H9 (cell line): Measurements from ENCODE around the gene CFP. TPM values are rescaled to one million over a fixed set of nuclear protein-coding genes. Genes with fewer than 3 reads are reported as not detected.

Source experiments
- DNase-seq: peaks from one replicate; pipeline ENCODE4 v3.0.0-alpha.2; 2017
- H2AFZ ChIP-seq: one replicate; pipeline ENCODE4 v1.6.1; 2013; ENCODE audit warnings: mild to moderate bottlenecking, low read length, control low read depth, moderate library complexity
- H2AK5ac ChIP-seq: 2 replicates; pipeline ENCODE4 v1.6.1; 2013; ENCODE audit warnings: low read length, control low read depth, mixed read lengths; ENCODE audit not compliant: insufficient read length
- H2BK120ac ChIP-seq: one replicate; pipeline ENCODE4 v1.6.1; 2013; ENCODE audit warnings: low read depth, mild to moderate bottlenecking, low read length, control low read depth, inconsistent platforms; ENCODE audit not compliant: poor library complexity, severe bottlenecking
- H2BK12ac ChIP-seq: 2 replicates; pipeline ENCODE4 v1.6.1; 2013; ENCODE audit warnings: low read length, control low read depth, mixed read lengths, low read depth; ENCODE audit not compliant: insufficient read length
- H2BK15ac ChIP-seq: 2 replicates; pipeline ENCODE4 v1.6.1; 2013; ENCODE audit warnings: low read depth, low read length, control low read depth
- H2BK20ac ChIP-seq: one replicate; pipeline ENCODE4 v1.6.1; 2013; ENCODE audit warnings: low read depth, mild to moderate bottlenecking, low read length, control low read depth, inconsistent platforms; ENCODE audit not compliant: poor library complexity, severe bottlenecking
- H2BK5ac ChIP-seq: 2 replicates; pipeline ENCODE4 v1.6.1; 2013; ENCODE audit warnings: low read length, control low read depth, mixed read lengths; ENCODE audit not compliant: insufficient read length
- H3K14ac ChIP-seq: 2 replicates; pipeline ENCODE4 v1.6.1; 2013; ENCODE audit warnings: low read length, control low read depth; ENCODE audit not compliant: insufficient read depth
- H3K18ac ChIP-seq: 2 replicates; pipeline ENCODE4 v1.6.1; 2013; ENCODE audit warnings: low read depth, mild to moderate bottlenecking, mixed read lengths, low read length, control low read depth; ENCODE audit not compliant: insufficient read length
- H3K23ac ChIP-seq: 2 replicates; pipeline ENCODE4 v1.6.1; 2013; ENCODE audit warnings: low read length, control low read depth, mixed read lengths, low read depth; ENCODE audit not compliant: insufficient read length
- H3K23me2 ChIP-seq: 2 replicates; pipeline ENCODE4 v1.6.1; 2013; ENCODE audit warnings: low read depth, mild to moderate bottlenecking, mixed read lengths, low read length, control low read depth; ENCODE audit not compliant: insufficient read length, poor library complexity, severe bottlenecking
- H3K27ac ChIP-seq: 2 replicates; pipeline ENCODE4 v1.5.1; 2013; ENCODE audit warnings: low read length, control low read depth, mixed read lengths, low read depth; ENCODE audit not compliant: insufficient read length
- H3K27me3 ChIP-seq: 2 replicates; pipeline ENCODE4 v1.6.1; 2013; ENCODE audit warnings: low read length, control low read depth, inconsistent platforms; ENCODE audit not compliant: insufficient read depth
- H3K4ac ChIP-seq: 2 replicates; pipeline ENCODE4 v1.6.1; 2013; ENCODE audit warnings: low read depth, mild to moderate bottlenecking, control low read depth, inconsistent platforms, low read length, moderate library complexity
- H3K4me1 ChIP-seq: 2 replicates; pipeline ENCODE4 v1.6.1; 2013; ENCODE audit warnings: low read length, control low read depth, inconsistent platforms; ENCODE audit not compliant: insufficient read depth
- H3K4me2 ChIP-seq: 2 replicates; pipeline ENCODE4 v1.6.1; 2013; ENCODE audit warnings: low read length, control low read depth, mixed read lengths; ENCODE audit not compliant: insufficient read length, insufficient read depth
- H3K56ac ChIP-seq: 2 replicates; pipeline ENCODE4 v1.6.1; 2013; ENCODE audit warnings: low read depth, mild to moderate bottlenecking, mixed read lengths, low read length, control low read depth; ENCODE audit not compliant: insufficient read length
- H3K79me1 ChIP-seq: 2 replicates; pipeline ENCODE4 v1.6.1; 2013; ENCODE audit warnings: low read depth, mild to moderate bottlenecking, moderate library complexity, low read length, control low read depth, inconsistent platforms; ENCODE audit not compliant: insufficient read depth, poor library complexity, severe bottlenecking
- H3K79me2 ChIP-seq: 2 replicates; pipeline ENCODE4 v1.6.1; 2013; ENCODE audit warnings: low read length, control low read depth, inconsistent platforms; ENCODE audit not compliant: insufficient read depth
- H3K9ac ChIP-seq: 2 replicates; pipeline ENCODE4 v1.6.1; 2013; ENCODE audit warnings: low read length, control low read depth, mixed read lengths; ENCODE audit not compliant: insufficient read length; ENCODE audit errors: extremely low read depth
- H3K9me3 ChIP-seq: one replicate; pipeline ENCODE4 v1.6.1; 2013; ENCODE audit warnings: low read depth, low read length, inconsistent platforms; ENCODE audit not compliant: control insufficient read depth
- H3T11ph ChIP-seq: one replicate; pipeline ENCODE4 v1.6.1; 2013; ENCODE audit warnings: mild to moderate bottlenecking, low read length, control low read depth, inconsistent platforms
- H4K20me1 ChIP-seq: one replicate; pipeline ENCODE4 v1.6.1; 2013; ENCODE audit not compliant: control insufficient read depth, insufficient read length, insufficient read depth
- H4K5ac ChIP-seq: 2 replicates; pipeline ENCODE4 v1.6.1; 2013; ENCODE audit warnings: low read depth, mild to moderate bottlenecking, mixed read lengths, low read length, control low read depth; ENCODE audit not compliant: insufficient read length
- H4K8ac ChIP-seq: replicated peaks from 2 replicates; pipeline ENCODE4 v1.6.1; 2013; ENCODE audit warnings: low read length, control low read depth, mixed read lengths, low read depth; ENCODE audit not compliant: insufficient read length
- H4K91ac ChIP-seq: 2 replicates; pipeline ENCODE4 v1.6.1; 2013; ENCODE audit warnings: low read depth, mild to moderate bottlenecking, moderate library complexity, mixed read lengths, low read length, control low read depth; ENCODE audit not compliant: insufficient read length
- H3K27ac Mint-ChIP-seq, 3 experiments: 2 replicates in 2 of 3; 3 replicates in 1 of 3; pipeline ENCODE4 v1.8.0; 2020 to 2021; ENCODE audit warnings: mixed read lengths in 3 of 3, mild to moderate bottlenecking in 1 of 3, moderate library complexity in 1 of 3
- H3K27me3 Mint-ChIP-seq: 2 replicates; pipeline ENCODE4 v1.8.0; 2021; ENCODE audit warnings: low read depth, mild to moderate bottlenecking, moderate library complexity, mixed read lengths
- H3K36me3 Mint-ChIP-seq, 3 experiments: 2 replicates in 2 of 3; 3 replicates in 1 of 3; pipeline ENCODE4 v1.8.0; 2020 to 2021; ENCODE audit warnings: low read depth in 3 of 3, mixed read lengths in 3 of 3; ENCODE audit not compliant: insufficient read depth in 1 of 3
- H3K4me1 Mint-ChIP-seq, 2 experiments: 2 replicates each; pipeline ENCODE4 v1.8.0; 2020; ENCODE audit warnings: mixed read lengths in 2 of 2
- H3K4me3 Mint-ChIP-seq, 2 experiments: 2 replicates in 1 of 2; 3 replicates in 1 of 2; pipeline ENCODE4 v1.8.0; 2020 to 2021; ENCODE audit warnings: mild to moderate bottlenecking in 2 of 2, mixed read lengths in 2 of 2, moderate library complexity in 1 of 2
- H3K9me3 Mint-ChIP-seq, 2 experiments: 2 replicates in 1 of 2; 3 replicates in 1 of 2; pipeline ENCODE4 v1.8.0; 2020; ENCODE audit warnings: mild to moderate bottlenecking in 2 of 2, mixed read lengths in 2 of 2, moderate library complexity in 1 of 2
- WGBS: extraction: QIAGEN DNeasy Blood & Tissue Kit; methylation state at CpG from one replicate; pipeline ENCODE4 v1.1.7; 2013; ENCODE audit warnings: missing lambda C conversion rate, low lambda C conversion rate, mixed read lengths; ENCODE audit not compliant: insufficient read length; ENCODE audit errors: extremely low coverage; 5-methylcytosine and 5-hydroxymethylcytosine counted together
- total RNA-seq: library from RNA; stranded (reverse); gene quantifications from 2 replicates; pipeline ENCODE4 v1.2.1, GENCODE V29; 2021
- TF ChIP-seq, protein P1 (sequence below): fragments of 200-600 bp; sonication (generic); conservative IDR thresholded peaks from 3 replicates; pipeline ENCODE4 v1.8.0; 2021; ENCODE audit warnings: antibody characterized with exemption, mild to moderate bottlenecking

CFP gene
- total RNA-seq, 1 experiment from 2014 or later, result 2.3 TPM

DNA sequence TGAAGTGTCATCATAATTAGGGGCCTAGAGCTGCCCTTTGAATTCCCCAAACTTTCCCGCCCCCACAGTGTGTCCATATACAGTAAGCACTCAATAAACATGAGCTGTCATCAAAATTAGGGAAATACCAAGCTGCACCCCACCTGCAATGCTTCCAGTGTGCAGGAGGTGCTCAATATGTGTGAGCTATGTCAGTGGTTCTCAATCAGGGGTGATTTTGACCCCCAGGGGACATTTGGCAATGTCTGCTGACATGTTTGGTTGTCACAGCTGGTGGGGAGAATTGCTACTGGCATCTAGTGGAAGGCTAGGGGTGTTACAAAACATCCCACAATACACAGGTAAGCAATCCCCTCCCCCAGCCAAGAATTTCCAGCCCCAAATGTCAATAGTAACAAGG is 748 bp downstream of the CFP start:
- Histone ChIP-seq H3K9me3 (peaks cover 54% of the 10 kb centered on the region), H3K4ac (no peak overlapping the region), H3K4me2 (no peak overlapping the region), H2AK5ac (no peak overlapping the region), H2BK120ac (no peak overlapping the region), H3K18ac (no peak overlapping the region), H3K56ac (no peak overlapping the region), H3K23ac (no peak overlapping the region), H2BK12ac (no peak overlapping the region), H3K79me1 (no peaks in the 10 kb centered on the region), H3K79me2 (no peaks in the 10 kb centered on the region), H2BK20ac (no peak overlapping the region), H3K14ac (no peak overlapping the region), H4K20me1 (no peaks in the 10 kb centered on the region), H4K5ac (no peak overlapping the region), H3K27ac (no peak overlapping the region), H4K91ac (no peak overlapping the region), H3K23me2 (no peaks in the 10 kb centered on the region), H3K9ac (no peak overlapping the region), H3T11ph (no peak overlapping the region), H2BK15ac (no peak overlapping the region), H4K8ac (no peak overlapping the region), H2BK5ac (no peak overlapping the region), H2AFZ (no peak overlapping the region), H3K4me1 (peaks cover 4% of the 10 kb centered on the region; the same call in 1 of the 2 replicates), H3K27me3 (no peaks in the 10 kb centered on the region)
- no CpG with 5 or more reads among the region's 1 CpG for WGBS
- peak; percentile 38 for DNase-seq
- Mint-ChIP-seq H3K36me3 (peaks cover 0 to 13% (median 9%) of the 10 kb centered on the region in 3 experiments; a peak in 3 of 7 replicates), H3K4me1 (peaks cover 8 to 17% of the 10 kb centered on the region in 2 experiments), H3K27ac (0 out of 7 replicates have a peak overlapping the region, but pooled peaks of 1 of the 3 experiments have one; percentile 48), H3K4me3 (no peak overlapping the region), H3K27me3 (no peaks in the 10 kb centered on the region; the same call in 1 of the 2 replicates), H3K9me3 (peaks cover 58 to 67% of the 10 kb centered on the region in 2 experiments)
- TF ChIP-seq, protein P1, sequence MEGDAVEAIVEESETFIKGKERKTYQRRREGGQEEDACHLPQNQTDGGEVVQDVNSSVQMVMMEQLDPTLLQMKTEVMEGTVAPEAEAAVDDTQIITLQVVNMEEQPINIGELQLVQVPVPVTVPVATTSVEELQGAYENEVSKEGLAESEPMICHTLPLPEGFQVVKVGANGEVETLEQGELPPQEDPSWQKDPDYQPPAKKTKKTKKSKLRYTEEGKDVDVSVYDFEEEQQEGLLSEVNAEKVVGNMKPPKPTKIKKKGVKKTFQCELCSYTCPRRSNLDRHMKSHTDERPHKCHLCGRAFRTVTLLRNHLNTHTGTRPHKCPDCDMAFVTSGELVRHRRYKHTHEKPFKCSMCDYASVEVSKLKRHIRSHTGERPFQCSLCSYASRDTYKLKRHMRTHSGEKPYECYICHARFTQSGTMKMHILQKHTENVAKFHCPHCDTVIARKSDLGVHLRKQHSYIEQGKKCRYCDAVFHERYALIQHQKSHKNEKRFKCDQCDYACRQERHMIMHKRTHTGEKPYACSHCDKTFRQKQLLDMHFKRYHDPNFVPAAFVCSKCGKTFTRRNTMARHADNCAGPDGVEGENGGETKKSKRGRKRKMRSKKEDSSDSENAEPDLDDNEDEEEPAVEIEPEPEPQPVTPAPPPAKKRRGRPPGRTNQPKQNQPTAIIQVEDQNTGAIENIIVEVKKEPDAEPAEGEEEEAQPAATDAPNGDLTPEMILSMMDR, result peak; percentile 43; the same call in 2 of the 3 replicates
